Esophagus muscularis mucosa (tissue), 3 donors: ENCODE data around the gene KLHL29.

Experiments used
- POLR2A ChIP-seq: fragments of 450-650 bp; IDR thresholded peaks from one replicate; pipeline ENCODE4 v1.6.1; 2017; ENCODE audit warnings: antibody characterized with exemption, moderate library complexity, mild to moderate bottlenecking, low read depth
- TF ChIP-seq, protein P1 (sequence below), 3 experiments: fragments of 200-600 bp in 2 of 3; fragments of 450-650 bp in 1 of 3; sonication (generic) in 2 of 3; IDR thresholded peaks; one replicate each; pipeline ENCODE4 v1.5.1; 2017 to 2019; ENCODE audit warnings: antibody characterized with exemption in 3 of 3, mild to moderate bottlenecking in 2 of 3, moderate library complexity in 1 of 3

- TF ChIP-seq, protein P1, sequence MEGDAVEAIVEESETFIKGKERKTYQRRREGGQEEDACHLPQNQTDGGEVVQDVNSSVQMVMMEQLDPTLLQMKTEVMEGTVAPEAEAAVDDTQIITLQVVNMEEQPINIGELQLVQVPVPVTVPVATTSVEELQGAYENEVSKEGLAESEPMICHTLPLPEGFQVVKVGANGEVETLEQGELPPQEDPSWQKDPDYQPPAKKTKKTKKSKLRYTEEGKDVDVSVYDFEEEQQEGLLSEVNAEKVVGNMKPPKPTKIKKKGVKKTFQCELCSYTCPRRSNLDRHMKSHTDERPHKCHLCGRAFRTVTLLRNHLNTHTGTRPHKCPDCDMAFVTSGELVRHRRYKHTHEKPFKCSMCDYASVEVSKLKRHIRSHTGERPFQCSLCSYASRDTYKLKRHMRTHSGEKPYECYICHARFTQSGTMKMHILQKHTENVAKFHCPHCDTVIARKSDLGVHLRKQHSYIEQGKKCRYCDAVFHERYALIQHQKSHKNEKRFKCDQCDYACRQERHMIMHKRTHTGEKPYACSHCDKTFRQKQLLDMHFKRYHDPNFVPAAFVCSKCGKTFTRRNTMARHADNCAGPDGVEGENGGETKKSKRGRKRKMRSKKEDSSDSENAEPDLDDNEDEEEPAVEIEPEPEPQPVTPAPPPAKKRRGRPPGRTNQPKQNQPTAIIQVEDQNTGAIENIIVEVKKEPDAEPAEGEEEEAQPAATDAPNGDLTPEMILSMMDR (IDR thresholded peaks at IDR 0.05) = no peak
- TF ChIP-seq POLR2A = no peak
Measured at GRCh38 chr2:23734416-23734815, 349.4 kb downstream of the KLHL29 start.
